Ovary (tissue), 3 donors: ENCODE results near the gene TMEM74B.

Source experiments
- CTCF ChIP-seq, 3 donors: fragments of 450-650 bp in 2 of 3; fragments of 200-600 bp in 1 of 3; IDR thresholded peaks; one replicate each; pipeline versions ENCODE4 v1.5.1 to v1.8.0; 2016 to 2022; ENCODE audit warnings: antibody characterized with exemption in 3 of 3, mild to moderate bottlenecking in 1 of 3
- EP300 ChIP-seq: sonication (generic); formaldehyde crosslinking; IDR thresholded peaks from one replicate; pipeline ENCODE4 v1.6.1; 2017; ENCODE audit warnings: antibody characterized with exemption
- donor health status: DM: no; HTN: no; CAD: no.

GRCh38 chr20:1187605-1188171 is 2.9 kb upstream of the TMEM74B start:
- TF ChIP-seq CTCF (IDR thresholded peaks at IDR 0.05): no peak
- no peak for TF ChIP-seq EP300
